NCI-H1417 treated with DMSO at 0.1 percent for 48 hours (cell line): Measurements from ENCODE around the gene CSF3R.

Source experiments
- DNase-seq: peaks from one replicate; lab custom pipeline; 2025; lab: John Stamatoyannopoulos, UW

Gene CSF3R

DNA sequence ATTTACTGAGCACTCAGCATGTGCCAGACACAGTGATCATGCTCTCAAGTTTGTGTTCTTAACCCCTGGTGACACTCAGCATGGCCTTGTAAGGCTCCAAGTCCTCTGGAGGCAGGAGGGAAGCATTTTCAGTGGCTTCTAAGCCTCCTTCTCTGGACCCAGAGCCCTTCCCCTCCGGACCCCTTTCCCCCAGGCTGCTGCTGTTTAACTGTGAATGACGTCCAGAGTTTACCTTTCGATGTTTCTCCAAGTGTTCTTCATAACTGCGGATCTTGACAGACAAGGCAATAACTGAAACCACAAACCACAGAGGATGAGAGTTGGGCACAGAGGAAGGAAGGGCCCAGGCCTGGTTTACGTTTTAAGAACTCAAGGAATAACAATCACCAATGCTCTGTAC, 25.0 kb downstream of the CSF3R start:
- DNase-seq = no peak

DNA sequence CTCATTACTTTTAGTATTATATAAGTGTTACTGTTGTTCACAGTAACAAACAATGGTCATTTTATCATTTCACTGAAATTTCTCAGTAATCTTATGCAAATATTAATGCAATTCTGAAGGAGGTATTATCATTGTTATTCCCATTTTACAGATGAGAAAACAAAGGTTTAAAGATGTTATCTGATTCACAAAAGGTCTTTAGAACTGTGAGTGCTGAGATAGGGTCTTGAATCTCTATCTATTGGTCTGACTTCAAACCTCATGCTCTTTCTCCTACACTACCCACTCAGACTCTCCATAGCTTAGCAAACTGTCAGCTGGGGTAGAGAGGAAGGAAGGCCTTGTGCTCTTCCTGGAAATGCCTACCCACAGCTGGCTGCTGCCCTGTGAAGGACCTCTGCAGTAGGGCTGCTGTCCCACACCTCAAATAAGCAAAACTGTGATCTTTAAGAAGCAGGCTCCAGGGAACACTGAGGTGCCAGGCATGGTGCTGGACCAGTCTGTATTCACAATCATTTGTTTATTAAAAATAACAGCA, 26.3 kb downstream of the CSF3R start:
- no peak for DNase-seq

- no peak for DNase-seq
These were observed 27.3 kb downstream of the CSF3R start for GRCh38 chr1:36455386-36455785.

GRCh38 chr1:36453600-36454388, 28.9 kb downstream of the CSF3R start:
- DNase-seq = no peak

DNA sequence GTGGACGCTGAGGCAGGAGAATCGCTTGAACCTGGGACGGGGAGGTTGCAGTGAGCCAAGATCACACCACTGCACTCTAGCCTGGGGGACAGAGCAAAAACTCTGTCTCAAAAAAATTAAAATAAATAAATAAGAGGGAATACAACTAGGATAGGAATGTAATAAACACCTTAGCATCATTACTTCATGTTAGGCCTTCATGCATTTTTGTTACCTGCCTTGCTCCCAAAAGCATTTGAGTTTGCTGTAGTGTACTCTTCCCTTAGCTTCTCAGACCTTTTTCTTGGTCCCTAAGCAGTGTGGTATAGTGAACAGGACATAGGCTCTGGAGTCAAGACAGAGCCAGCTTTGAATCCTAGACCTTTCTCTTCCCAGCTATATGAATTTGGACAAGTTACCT, 29.7 kb downstream of the CSF3R start:
- DNase-seq = no peak

DNA sequence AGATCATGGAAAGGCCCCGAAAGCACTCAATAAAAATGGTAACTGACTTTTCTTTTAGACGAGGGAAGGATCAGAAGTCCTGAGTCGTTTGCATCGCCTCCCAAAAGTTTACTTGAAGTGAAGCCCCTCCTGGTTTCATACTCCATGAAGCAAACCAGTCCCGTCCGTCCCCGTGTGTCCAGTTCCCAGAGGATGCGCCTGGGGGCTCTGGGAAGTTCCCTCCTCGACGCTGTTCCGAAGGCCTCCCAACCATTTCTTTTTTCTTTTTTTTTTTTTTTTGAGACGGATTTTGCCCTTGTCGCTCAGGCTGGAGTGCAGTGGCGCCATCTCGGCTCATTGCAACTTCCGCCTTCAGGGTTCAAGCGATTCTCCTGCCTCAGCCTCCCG, 31.8 kb downstream of the CSF3R start:
- DNase-seq = no peak

- DNase-seq = peak; percentile 81
These were observed 32.3 kb downstream of the CSF3R start, which contains the start of gene OSCP1 for GRCh38 chr1:36450270-36450918. OSCP1 (minus strand) TSS chr1:36450451; CDS start chr1:36450369, 82 bp downstream.

GRCh38 chr1:36448530-36449056, 34.1 kb downstream of the CSF3R start:
- no peak for DNase-seq

DNA sequence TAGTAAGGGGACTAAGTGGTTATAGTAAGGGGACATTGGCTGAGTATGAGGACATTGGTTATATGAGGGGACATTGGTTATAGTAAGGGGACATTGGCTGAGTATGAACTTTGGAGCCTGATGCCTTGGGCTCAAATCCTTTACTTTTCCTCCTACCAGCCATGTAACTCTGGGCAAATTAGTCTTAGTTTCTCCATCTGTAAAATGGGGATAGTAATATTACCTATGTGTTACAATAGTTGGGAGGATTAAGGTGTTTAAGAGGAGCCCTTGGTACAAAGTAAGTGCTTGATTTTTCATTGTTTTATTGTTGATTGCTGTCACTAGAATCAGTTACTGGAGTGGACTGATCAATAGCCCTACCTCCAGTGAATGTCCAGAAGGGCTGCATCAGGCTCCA, 35.3 kb downstream of the CSF3R start:
- no peak for DNase-seq

DNA sequence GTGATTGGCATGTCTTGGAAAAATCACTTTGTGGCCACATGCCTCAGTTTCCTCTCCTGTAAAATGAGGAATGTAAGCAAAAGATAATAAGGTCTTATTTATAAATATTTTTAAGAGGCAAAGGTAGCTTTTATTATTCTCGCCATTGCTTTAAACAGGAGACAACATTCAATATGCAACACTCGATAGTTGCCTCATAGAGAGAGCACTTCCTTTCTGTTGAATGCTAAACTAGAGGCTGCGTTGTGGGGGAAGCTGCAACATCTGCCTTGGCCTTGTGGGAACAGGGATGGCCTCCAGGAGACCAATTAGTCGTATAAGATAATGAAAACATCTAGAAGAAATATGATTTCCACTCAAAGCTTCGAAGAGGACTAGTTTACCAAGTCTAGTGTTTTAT, 36.0 kb downstream of the CSF3R start:
- no peak for DNase-seq

- DNase-seq = no peak
These were observed 36.4 kb downstream of the CSF3R start for GRCh38 chr1:36446271-36446670.

- DNase-seq = no peak
These were observed 39.4 kb downstream of the CSF3R start for GRCh38 chr1:36443297-36443696.

GRCh38 chr1:36442337-36442736, 40.4 kb downstream of the CSF3R start:
- no peak for DNase-seq

DNA sequence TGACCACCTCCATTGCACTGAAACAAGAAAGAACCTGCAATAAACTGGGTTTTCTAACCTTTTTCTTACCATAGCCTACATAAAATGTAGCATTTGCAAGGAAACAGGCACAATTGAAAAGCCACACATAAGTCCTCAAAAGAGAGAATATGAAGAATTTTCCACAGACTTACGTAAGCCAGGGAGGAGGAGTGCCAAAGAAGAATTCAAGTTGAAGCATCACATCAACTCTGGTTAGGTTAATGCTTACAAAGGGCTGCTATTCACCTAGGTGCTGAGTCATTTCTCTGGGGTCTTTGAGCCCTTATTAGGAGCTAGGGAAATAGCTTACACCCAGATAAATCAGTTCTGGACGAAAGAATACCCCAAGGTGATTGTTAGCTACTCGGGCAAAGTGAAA, 42.1 kb downstream of the CSF3R start:
- no peak for DNase-seq

- DNase-seq = no peak
These were observed 42.7 kb downstream of the CSF3R start for GRCh38 chr1:36440044-36440443.

DNA sequence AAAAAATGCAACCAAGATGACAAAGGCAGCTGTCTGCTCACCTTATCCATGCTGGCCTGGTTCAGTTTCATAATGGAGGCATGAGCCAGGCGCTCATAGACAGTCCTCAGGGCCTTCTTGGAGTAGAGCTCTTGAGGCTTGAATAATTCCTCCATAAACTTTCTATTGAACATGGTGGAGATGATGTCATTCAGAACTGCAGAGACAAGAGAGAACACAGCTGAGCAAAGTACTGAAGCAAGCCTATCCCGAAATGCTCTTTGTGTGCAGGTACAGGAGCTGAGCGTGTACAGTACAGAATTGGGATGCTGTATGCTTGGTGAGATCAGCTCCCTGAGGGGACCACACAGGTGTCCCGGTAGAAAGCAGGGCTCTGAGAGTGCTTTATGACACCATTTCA, 44.0 kb downstream of the CSF3R start:
- no peak for DNase-seq

DNA sequence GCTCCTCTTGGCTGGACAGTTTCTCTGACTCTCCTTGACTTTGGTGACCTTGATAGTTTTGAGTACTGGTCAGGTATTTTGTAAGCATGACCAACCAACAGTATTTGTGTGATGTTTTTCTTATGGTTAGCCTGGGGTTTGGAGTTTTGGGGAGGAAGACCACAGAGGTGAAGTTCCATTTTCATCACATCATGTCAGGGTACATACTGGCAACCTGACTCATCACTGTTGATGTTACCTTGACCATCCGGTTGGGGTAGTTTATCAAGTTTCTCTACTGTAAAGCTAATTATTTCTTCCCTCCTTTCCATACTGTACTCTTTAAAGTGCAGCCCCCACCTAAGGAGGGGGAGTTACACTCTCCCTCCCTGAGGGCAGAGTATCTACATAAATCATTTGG, 45.9 kb downstream of the CSF3R start:
- no peak for DNase-seq

GRCh38 chr1:36433102-36433501, 49.6 kb downstream of the CSF3R start:
- DNase-seq = no peak

GRCh38 chr1:36432616-36433015, 50.1 kb downstream of the CSF3R start:
- DNase-seq = no peak

GRCh38 chr1:36425791-36426190, 56.9 kb downstream of the CSF3R start:
- DNase-seq = no peak

DNA sequence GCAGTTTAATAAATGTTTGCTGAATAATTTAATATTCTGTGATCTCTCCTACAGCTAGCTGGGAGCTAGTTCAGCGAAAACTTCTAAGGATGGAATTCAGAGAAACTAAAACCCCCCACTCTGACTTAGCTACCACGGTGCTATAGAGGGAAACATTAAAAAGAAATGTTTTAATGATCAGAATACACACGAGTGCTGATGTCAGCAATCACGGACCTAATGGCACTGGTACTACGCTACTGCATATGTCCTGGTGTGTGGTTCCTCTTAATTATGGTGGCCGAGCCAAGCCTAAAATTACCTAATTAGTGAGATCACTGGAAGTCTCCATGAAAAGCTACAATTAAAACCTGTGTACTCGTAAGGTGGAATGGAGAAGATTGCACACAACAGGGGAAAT, 61.1 kb downstream of the CSF3R start:
- no peak for DNase-seq

GRCh38 chr1:36420836-36421317, 61.8 kb downstream of the CSF3R start:
- peak; percentile 4 for DNase-seq

DNA sequence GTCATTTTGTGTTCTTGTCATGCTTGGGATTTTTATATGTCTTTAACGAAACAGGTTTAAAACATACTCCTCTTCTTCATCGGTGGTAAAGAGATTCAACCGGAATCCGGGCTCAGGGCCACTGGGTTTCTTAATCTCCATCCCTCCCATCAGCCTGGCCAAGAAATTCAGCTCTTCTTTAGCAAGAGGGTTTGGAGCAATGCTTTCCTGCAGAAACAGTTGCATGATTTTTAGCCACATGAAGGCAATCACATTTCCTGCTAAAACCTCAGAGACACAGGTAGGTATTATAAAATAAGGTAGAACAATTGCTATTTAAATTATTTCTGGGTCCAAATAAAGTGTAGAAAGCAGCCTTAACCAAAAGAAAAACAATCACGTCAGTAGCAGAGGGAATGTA, 62.3 kb downstream of the CSF3R start:
- DNase-seq = no peak
